ENCODE results near the gene PDZD2.
"Not testable (repeated sequence)": the region's sequence is repeated elsewhere in the genome, so short reads cannot be mapped to it uniquely, and the experiment has no call there.

PDZD2 gene

DNA sequence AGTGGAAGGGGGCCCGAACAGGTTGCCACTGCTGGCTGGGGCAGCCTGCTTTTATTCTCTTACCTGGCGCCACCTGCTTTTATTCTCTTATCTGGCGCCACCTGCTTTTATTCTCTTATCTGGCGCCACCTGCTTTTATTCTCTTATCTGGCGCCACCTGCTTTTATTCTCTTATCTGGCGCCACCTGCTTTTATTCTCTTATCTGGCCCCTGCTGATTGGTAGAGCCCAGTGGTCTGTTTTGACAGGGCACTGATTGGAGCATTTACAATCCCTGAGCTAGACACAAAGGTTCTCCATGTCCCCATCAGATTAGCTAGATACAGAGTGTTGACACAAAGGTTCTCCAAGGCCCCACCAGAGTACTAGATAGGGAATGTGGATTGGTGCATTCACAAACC lies 52.5 kb downstream of the PDZD2 start:
- not testable (repeated sequence) for DNase-seq (ENCODE audit: low spot score)

- no peak for DNase-seq (ENCODE audit: low spot score)
Measured at GRCh38 chr5:31692561-31693221, 53.8 kb downstream of the PDZD2 start.

- DNase-seq (ENCODE audit: low spot score), result no peak
Measured at GRCh38 chr5:31698673-31699072, 59.7 kb downstream of the PDZD2 start.

GRCh38 chr5:31701642-31702299 lies 62.8 kb downstream of the PDZD2 start:
- DNase-seq (ENCODE audit: low spot score), result no peak

DNA sequence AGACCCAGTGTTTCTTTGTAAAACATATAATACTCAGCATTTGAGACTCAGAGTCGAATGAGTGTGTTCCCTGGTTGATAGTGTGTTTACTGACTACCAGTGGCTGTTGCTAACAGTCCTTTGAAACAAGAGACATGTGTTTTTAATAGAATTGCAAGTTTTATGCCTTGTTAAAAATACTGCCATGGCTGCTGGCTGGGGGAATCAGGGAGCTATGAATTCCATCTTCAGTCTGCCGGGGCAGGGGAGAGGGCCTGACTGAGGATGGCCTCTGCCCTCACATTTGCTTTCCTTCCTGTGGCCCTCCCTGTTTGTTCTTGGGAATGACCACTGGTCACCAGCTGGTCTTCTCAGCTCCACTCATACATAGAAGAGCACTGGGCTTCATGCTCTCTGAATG lies 63.8 kb downstream of the PDZD2 start:
- DNase-seq (ENCODE audit: low spot score), result no peak

- DNase-seq (ENCODE audit: low spot score), result no peak
Measured at GRCh38 chr5:31703757-31704156, 64.8 kb downstream of the PDZD2 start.

GRCh38 chr5:31706186-31706585 lies 67.3 kb downstream of the PDZD2 start:
- no peak for DNase-seq (ENCODE audit: low spot score)

DNA sequence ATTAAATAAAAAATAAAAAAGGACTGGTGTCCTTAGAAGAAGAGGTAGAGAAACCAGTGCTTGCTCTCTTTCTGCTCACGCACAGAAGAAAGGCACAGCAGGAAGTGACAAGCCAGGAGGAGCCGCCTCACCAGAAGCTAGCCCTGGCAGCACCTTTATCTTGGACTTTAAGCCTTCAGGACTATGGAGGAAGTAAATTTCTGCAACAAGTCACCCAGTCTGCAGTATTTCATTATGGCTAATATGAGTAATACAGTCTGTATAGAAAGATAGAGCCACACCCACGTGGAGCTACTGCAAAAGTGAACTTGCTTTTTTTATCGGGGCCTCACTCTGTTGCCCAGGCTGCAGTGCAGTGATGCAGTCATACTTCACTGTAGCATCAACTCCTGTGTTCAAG lies 68.4 kb downstream of the PDZD2 start:
- no peak for DNase-seq (ENCODE audit: low spot score)

GRCh38 chr5:31708089-31708488 lies 69.2 kb downstream of the PDZD2 start:
- DNase-seq (ENCODE audit: low spot score), result no peak

GRCh38 chr5:31711363-31711762 lies 72.4 kb downstream of the PDZD2 start:
- DNase-seq (ENCODE audit: low spot score), result no peak

DNA sequence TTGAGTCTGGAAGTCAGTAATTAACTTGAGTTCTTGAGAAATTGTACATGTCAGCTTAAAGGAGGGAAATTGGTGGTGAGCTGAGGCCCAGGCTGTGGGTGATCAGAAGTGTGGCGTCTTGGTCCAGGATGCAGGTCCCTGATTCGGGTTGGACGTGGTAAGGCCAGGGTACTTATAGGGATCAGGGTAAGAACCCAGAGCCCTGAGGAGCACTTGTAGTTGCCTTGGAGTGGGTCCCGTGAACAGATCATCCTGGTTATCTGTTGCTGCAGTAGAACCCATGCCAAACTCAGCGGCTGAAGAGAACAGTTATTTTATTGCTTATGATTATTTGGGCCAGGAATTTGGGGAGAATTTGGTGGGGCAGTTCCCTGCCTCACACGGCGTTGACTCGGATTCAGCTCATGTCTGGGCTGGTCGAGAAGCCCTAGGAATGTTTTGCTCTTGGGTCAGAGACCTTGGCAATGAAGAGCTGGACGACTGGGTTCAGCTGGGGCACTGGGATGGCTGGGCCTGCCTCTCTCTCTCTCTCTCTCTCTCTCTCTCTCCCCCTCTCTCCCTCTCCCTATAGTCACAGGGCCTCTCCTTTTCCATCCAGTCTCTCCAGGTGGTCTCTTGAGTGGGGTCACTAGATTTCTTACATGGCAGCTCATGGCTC lies 73.1 kb downstream of the PDZD2 start:
- DNase-seq (ENCODE audit: low spot score), result no peak

DNA sequence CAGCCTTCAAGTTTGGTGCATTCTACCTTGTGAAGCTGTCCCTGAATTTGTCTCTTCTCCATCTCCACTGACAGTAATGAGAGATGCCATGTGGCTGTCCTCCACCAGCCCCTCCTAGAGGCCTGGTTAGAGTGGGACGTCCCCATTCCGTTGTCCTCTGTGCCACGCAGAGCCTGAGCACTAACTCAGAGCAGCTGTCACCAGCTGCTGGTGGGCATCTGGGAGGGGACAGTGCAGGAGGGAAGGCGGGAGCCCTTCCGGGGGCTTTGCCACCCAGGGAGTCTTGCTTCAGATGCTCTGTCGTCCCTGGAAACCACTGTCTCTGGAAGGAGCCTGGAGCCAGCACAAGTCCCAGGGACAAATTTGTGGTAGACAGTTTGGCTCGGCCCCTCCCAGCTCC lies 78.6 kb downstream of the PDZD2 start:
- DNase-seq (ENCODE audit: low spot score), result no peak

GRCh38 chr5:31720004-31720403 lies 81.1 kb downstream of the PDZD2 start:
- no peak for DNase-seq (ENCODE audit: low spot score)

- no peak for DNase-seq (ENCODE audit: low spot score)
Measured at GRCh38 chr5:31720811-31721345, 81.9 kb downstream of the PDZD2 start.

DNA sequence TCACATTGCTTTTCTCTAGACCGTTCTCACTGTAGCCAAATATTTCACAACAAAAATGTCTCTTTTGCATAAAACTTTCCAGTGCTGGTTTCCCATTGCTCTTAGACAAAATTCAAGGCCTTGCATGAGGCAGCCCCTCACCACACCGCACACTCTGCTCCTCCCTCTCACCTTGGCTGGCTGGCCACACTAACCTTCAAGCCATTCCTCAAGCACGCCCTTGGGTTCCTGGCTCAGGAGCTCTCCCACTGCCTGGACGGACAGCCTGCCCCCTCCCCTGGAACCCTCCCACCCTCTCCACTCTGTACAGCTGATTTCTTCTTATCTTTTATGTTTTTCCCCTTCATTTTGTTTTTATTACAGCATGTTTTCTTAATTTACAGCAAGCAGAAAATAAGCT lies 83.2 kb downstream of the PDZD2 start:
- no peak for DNase-seq (ENCODE audit: low spot score)

GRCh38 chr5:31725996-31726395 lies 87.1 kb downstream of the PDZD2 start:
- DNase-seq (ENCODE audit: low spot score), result no peak

DNA sequence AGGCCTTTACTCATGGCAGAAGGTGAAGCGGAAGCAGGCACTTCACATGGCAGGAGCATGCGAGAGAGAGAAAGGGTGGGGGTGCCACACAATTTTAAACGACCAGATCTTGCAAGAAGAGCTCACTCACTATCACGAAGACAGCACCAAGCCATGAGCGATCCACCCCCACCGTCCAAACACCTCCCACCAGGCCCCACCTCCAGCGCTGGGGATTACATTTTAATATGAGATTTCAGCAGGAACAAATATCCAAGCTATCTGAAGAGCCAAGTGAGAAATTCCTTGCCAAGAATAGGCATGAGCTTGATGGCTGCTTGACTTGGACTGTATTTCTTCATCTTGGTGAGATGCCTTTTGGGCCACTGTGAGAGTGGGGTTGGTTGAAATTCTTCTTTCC lies 88.0 kb downstream of the PDZD2 start:
- DNase-seq (ENCODE audit: low spot score), result no peak

GRCh38 chr5:31728039-31728438 lies 89.1 kb downstream of the PDZD2 start:
- DNase-seq (ENCODE audit: low spot score), result no peak

- not testable (repeated sequence) for DNase-seq (ENCODE audit: low spot score)
Measured at GRCh38 chr5:31728806-31729205, 89.9 kb downstream of the PDZD2 start.

- no peak for DNase-seq (ENCODE audit: low spot score)
Measured at GRCh38 chr5:31730139-31730538, 91.2 kb downstream of the PDZD2 start.

DNA sequence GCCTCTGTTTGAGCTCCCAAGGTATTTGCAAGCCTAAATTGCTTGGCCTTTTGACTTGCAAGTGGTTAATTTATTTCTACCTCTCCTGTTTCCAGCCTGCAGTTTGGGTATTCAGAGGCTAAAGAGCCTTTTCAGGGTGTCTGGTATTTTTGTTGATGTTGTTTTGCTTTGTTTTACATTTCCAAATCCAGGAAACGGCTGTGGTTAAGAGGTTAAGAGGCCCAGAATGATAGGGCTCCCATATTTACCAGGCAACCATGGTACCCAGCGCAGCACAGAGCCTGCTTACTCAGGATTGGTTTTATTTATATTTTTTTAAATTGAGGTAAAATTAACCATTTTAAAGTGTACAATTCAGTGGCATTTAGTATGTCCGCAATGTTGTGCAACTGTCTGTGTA lies 92.1 kb downstream of the PDZD2 start:
- no peak for DNase-seq (ENCODE audit: low spot score)

DNA sequence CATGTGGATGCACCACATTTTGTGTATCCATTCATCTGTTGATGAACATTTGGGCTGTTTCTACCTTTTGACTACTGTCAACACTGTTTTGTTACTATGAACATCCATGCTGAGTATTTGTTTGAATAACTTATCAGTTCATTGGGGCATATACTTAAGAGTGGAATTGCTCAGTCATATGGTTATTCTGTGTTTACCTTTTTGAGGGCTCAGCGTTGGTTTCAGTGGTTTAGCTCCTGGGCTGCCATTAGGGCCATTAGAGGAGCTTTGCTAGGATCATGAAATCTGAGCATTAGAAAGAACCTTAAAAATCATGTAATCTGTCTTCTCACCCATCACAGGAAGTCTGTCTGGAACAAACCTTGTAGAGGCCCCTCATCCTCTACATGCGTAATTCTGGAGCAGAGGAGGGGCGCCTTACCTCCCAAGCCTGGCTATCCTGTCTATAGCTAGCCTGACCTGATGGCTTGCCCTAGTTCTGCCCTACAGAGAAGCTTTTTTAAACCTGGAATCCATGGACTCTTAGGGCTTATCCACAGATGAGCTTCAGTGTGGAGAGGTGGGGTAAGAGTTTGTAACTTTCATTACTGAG lies 92.9 kb downstream of the PDZD2 start:
- no peak for DNase-seq (ENCODE audit: low spot score)

GRCh38 chr5:31732821-31733220 lies 93.9 kb downstream of the PDZD2 start:
- not testable (repeated sequence) for DNase-seq (ENCODE audit: low spot score)
